ENCODE measurements around the gene UBE2E2. TPM values are rescaled to one million over a fixed set of nuclear protein-coding genes. Genes with fewer than 3 reads are reported as not detected.

UBE2E2 gene
- total RNA-seq, 1 experiment from 2014 or later, result 25.1 TPM

- H3K36me3 Mint-ChIP-seq (ENCODE audit: insufficient read depth, unreplicated experiment), result no peaks in the 10 kb centered on the region
- no peaks in the 10 kb centered on the region for H3K4me1 Mint-ChIP-seq (ENCODE audit: low read depth, unreplicated experiment)
- intact Hi-C loops (cut with micrococcal nuclease; ENCODE audit: unreplicated experiment), result no loop called here
- no peak for DNase-seq
- BruUV-seq (replicated peaks), result no TSS peak
- no peaks in the 10 kb centered on the region for H3K27me3 Mint-ChIP-seq (ENCODE audit: unreplicated experiment)
- H3K4me3 Mint-ChIP-seq (ENCODE audit: low read depth, unreplicated experiment), result no peak overlapping the region
- no peaks in the 10 kb centered on the region for H3K9me3 Mint-ChIP-seq (ENCODE audit: low read depth, unreplicated experiment)
- no peak overlapping the region for H3K27ac Mint-ChIP-seq (ENCODE audit: unreplicated experiment)
- no peak for TF ChIP-seq CTCF (IDR thresholded peaks at IDR 0.05; ENCODE audit: unreplicated experiment)
- CTCF ChIA-PET, result no interaction called here
These were observed 153.0 kb downstream of the UBE2E2 start for GRCh38 chr3:23356169-23356568.

GRCh38 chr3:23356923-23357322, 153.8 kb downstream of the UBE2E2 start:
- intact Hi-C loops (cut with micrococcal nuclease; ENCODE audit: unreplicated experiment), result no loop called here
- H3K27me3 Mint-ChIP-seq (ENCODE audit: unreplicated experiment), result no peaks in the 10 kb centered on the region
- CTCF ChIA-PET, result no interaction called here
- no peak overlapping the region for H3K27ac Mint-ChIP-seq (ENCODE audit: unreplicated experiment)
- DNase-seq, result no peak
- TF ChIP-seq CTCF (IDR thresholded peaks at IDR 0.05; ENCODE audit: unreplicated experiment), result no peak
- H3K4me3 Mint-ChIP-seq (ENCODE audit: low read depth, unreplicated experiment), result no peak overlapping the region
- H3K9me3 Mint-ChIP-seq (ENCODE audit: low read depth, unreplicated experiment), result peaks cover 1% of the 10 kb centered on the region
- no peaks in the 10 kb centered on the region for H3K4me1 Mint-ChIP-seq (ENCODE audit: low read depth, unreplicated experiment)
- BruUV-seq (replicated peaks), result no TSS peak
- H3K36me3 Mint-ChIP-seq (ENCODE audit: insufficient read depth, unreplicated experiment), result no peaks in the 10 kb centered on the region

- CTCF ChIA-PET, result no interaction called here
- intact Hi-C loops (cut with micrococcal nuclease; ENCODE audit: unreplicated experiment), result no loop called here
- H3K27ac Mint-ChIP-seq (ENCODE audit: unreplicated experiment), result no peak overlapping the region
These were observed 156.0 kb downstream of the UBE2E2 start for GRCh38 chr3:23359116-23359515.

GRCh38 chr3:23365066-23365465, 161.9 kb downstream of the UBE2E2 start:
- CTCF ChIA-PET, result no interaction called here
- no peak overlapping the region for H3K4me3 Mint-ChIP-seq (ENCODE audit: low read depth, unreplicated experiment)

More at GRCh38 chr3:23359116-23359515, 156.0 kb downstream of the UBE2E2 start:
- no peak for DNase-seq
- Mint-ChIP-seq H3K4me1 (ENCODE audit: low read depth, unreplicated experiment) (no peaks in the 10 kb centered on the region), H3K27me3 (ENCODE audit: unreplicated experiment) (no peaks in the 10 kb centered on the region), H3K36me3 (ENCODE audit: insufficient read depth, unreplicated experiment) (no peaks in the 10 kb centered on the region), H3K9me3 (ENCODE audit: low read depth, unreplicated experiment) (peaks cover 7% of the 10 kb centered on the region), H3K4me3 (ENCODE audit: low read depth, unreplicated experiment) (no peak overlapping the region)
- BruUV-seq (replicated peaks), result no TSS peak
- no peak for TF ChIP-seq CTCF (IDR thresholded peaks at IDR 0.05; ENCODE audit: unreplicated experiment)

More at GRCh38 chr3:23365066-23365465, 161.9 kb downstream of the UBE2E2 start:
- no peaks in the 10 kb centered on the region for H3K27me3 Mint-ChIP-seq (ENCODE audit: unreplicated experiment)
- no peaks in the 10 kb centered on the region for H3K4me1 Mint-ChIP-seq (ENCODE audit: low read depth, unreplicated experiment)
- no peak for DNase-seq
- no TSS peak for BruUV-seq (replicated peaks)
- no peak for TF ChIP-seq CTCF (IDR thresholded peaks at IDR 0.05; ENCODE audit: unreplicated experiment)
- H3K36me3 Mint-ChIP-seq (ENCODE audit: insufficient read depth, unreplicated experiment), result no peaks in the 10 kb centered on the region
- H3K9me3 Mint-ChIP-seq (ENCODE audit: low read depth, unreplicated experiment), result peaks cover 10% of the 10 kb centered on the region
- intact Hi-C loops (cut with micrococcal nuclease; ENCODE audit: unreplicated experiment), result no loop called here
- no peak overlapping the region for H3K27ac Mint-ChIP-seq (ENCODE audit: unreplicated experiment)
